Neutrophil (primary cell): ENCODE measurements around the gene KIF23.

ENCODE experiments used
- H3K27ac ChIP-seq: fragments of 200-600 bp; sonication (generic); 2 replicates; pipeline ENCODE4 v1.5.1; 2016; ENCODE audit warnings: mild to moderate bottlenecking, moderate library complexity
- H3K27me3 ChIP-seq: fragments of 200-600 bp; sonication (generic); 2 replicates; pipeline ENCODE4 v1.6.0; 2016; ENCODE audit warnings: mild to moderate bottlenecking
- H3K36me3 ChIP-seq: fragments of 200-600 bp; sonication (generic); 2 replicates; pipeline ENCODE4 v1.5.1; 2017
- H3K4me1 ChIP-seq, 2 experiments: fragments of 200-600 bp in 1 of 2; sonication (generic) in 1 of 2; 1 replicate in 1 of 2; 2 replicates in 1 of 2; pipeline versions ENCODE4 v1.5.1 to v1.6.1; 2013 to 2016; ENCODE audit warnings: low read depth in 1 of 2, low read length in 1 of 2, mild to moderate bottlenecking in 1 of 2, moderate library complexity in 1 of 2; ENCODE audit not compliant: control insufficient read depth in 1 of 2, insufficient read depth in 1 of 2
- H3K4me3 ChIP-seq, 2 experiments: fragments of 200-600 bp in 1 of 2; sonication (generic) in 1 of 2; 1 replicate in 1 of 2; 2 replicates in 1 of 2; pipeline ENCODE4 v1.5.1; 2013 to 2016; ENCODE audit warnings: low read depth in 1 of 2, low read length in 1 of 2, mild to moderate bottlenecking in 1 of 2, moderate library complexity in 1 of 2
- H3K9me3 ChIP-seq: fragments of 200-600 bp; sonication (generic); 2 replicates; pipeline ENCODE4 v1.5.1; 2016
- CTCF ChIP-seq: fragments of 200-600 bp; sonication (generic); IDR thresholded peaks from 2 replicates; pipeline ENCODE4 v1.5.1; 2016; ENCODE audit warnings: antibody characterized with exemption

The KIF23 gene

GRCh38 chr15:69479081-69479480 lies 64.9 kb downstream of the KIF23 start:
- Histone ChIP-seq H3K27me3 (peaks cover 14% of the 10 kb centered on the region), H3K36me3 (no peaks in the 10 kb centered on the region), H3K4me3 (no peak overlapping the region), H3K9me3 (no peaks in the 10 kb centered on the region), H3K4me1 (no peaks in the 10 kb centered on the region), H3K27ac (no peak overlapping the region)
- TF ChIP-seq CTCF, result no peak

GRCh38 chr15:69479971-69480370 lies 65.8 kb downstream of the KIF23 start:
- no peak for TF ChIP-seq CTCF
- Histone ChIP-seq H3K36me3 (no peaks in the 10 kb centered on the region), H3K27ac (no peak overlapping the region), H3K9me3 (no peaks in the 10 kb centered on the region), H3K4me1 (no peaks in the 10 kb centered on the region), H3K4me3 (no peak overlapping the region), H3K27me3 (peaks cover 14% of the 10 kb centered on the region)

GRCh38 chr15:69480932-69481331 lies 66.8 kb downstream of the KIF23 start:
- Histone ChIP-seq H3K27ac (no peak overlapping the region), H3K4me1 (no peaks in the 10 kb centered on the region), H3K4me3 (no peak overlapping the region), H3K9me3 (no peaks in the 10 kb centered on the region), H3K36me3 (no peaks in the 10 kb centered on the region), H3K27me3 (peaks cover 14% of the 10 kb centered on the region)
- TF ChIP-seq CTCF, result no peak

- Histone ChIP-seq H3K27me3 (peaks cover 14% of the 10 kb centered on the region), H3K27ac (no peak overlapping the region), H3K9me3 (no peaks in the 10 kb centered on the region), H3K4me1 (no peaks in the 10 kb centered on the region), H3K4me3 (no peak overlapping the region), H3K36me3 (no peaks in the 10 kb centered on the region)
- TF ChIP-seq CTCF, result no peak
These were observed 68.6 kb downstream of the KIF23 start for GRCh38 chr15:69482686-69483256.

- TF ChIP-seq CTCF, result no peak
These were observed 70.7 kb downstream of the KIF23 start for GRCh38 chr15:69484837-69485236.

More at GRCh38 chr15:69484837-69485236, 70.7 kb downstream of the KIF23 start:
- no peaks in the 10 kb centered on the region for H3K27me3 ChIP-seq
- no peak overlapping the region for H3K4me3 ChIP-seq
- H3K9me3 ChIP-seq, result no peaks in the 10 kb centered on the region
- no peak overlapping the region for H3K27ac ChIP-seq
- no peaks in the 10 kb centered on the region for H3K4me1 ChIP-seq
- no peaks in the 10 kb centered on the region for H3K36me3 ChIP-seq
